AG09319 (cell line): Measurements from ENCODE around the gene METRN.

Source experiments
- DNase-seq: peaks from one replicate; pipeline ENCODE4 v3.0.0-alpha.2; 2010; ENCODE audit warnings: low read depth; ENCODE audit errors: extremely low read depth
- TF ChIP-seq, protein P1 (sequence below): IDR thresholded peaks from 2 replicates; pipeline ENCODE4 v1.5.1; 2011; ENCODE audit warnings: low read depth, mild to moderate bottlenecking, inconsistent platforms, low read length, moderate library complexity

The METRN gene

GRCh38 chr16:678858-679813 lies 35.8 kb upstream of the METRN start:
- no peak for DNase-seq
- TF ChIP-seq, protein P1, sequence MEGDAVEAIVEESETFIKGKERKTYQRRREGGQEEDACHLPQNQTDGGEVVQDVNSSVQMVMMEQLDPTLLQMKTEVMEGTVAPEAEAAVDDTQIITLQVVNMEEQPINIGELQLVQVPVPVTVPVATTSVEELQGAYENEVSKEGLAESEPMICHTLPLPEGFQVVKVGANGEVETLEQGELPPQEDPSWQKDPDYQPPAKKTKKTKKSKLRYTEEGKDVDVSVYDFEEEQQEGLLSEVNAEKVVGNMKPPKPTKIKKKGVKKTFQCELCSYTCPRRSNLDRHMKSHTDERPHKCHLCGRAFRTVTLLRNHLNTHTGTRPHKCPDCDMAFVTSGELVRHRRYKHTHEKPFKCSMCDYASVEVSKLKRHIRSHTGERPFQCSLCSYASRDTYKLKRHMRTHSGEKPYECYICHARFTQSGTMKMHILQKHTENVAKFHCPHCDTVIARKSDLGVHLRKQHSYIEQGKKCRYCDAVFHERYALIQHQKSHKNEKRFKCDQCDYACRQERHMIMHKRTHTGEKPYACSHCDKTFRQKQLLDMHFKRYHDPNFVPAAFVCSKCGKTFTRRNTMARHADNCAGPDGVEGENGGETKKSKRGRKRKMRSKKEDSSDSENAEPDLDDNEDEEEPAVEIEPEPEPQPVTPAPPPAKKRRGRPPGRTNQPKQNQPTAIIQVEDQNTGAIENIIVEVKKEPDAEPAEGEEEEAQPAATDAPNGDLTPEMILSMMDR, result no peak

DNA sequence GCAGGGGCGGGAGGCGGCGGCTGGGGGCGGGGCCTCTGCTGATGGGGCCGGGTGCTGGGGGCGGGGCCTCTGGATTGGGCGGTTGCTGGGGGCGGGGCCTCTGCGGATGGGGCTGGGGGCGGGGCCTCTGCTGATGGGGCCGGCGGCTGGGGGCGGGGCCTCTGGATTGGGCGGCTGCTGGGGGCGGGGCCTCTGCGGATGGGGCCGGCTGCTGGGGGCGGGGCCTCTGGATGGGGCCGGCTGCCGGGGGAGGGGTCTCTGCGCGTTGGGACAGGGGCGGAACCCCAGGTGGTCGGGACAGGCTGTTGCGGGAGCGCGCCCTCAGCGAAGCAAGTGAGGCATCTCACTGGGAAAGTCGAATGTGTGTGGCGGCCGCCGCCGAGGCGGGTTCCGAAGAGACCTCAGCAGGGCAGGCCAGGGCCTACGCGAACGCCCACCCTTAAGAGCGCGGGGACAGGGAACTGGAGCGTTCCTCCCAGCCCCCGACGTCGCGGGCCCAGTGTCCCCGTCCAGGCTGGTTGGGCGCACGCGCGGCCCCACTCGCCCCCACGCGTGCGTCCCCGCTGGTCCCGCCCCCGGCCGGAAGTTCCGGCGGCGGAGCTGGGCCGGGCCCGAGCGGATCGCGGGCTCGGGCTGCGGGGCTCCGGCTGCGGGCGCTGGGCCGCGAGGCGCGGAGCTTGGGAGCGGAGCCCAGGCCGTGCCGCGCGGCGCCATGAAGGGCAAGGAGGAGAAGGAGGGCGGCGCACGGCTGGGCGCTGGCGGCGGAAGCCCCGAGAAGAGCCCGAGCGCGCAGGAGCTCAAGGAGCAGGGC lies 34.9 kb upstream of the METRN start, which contains the start of gene STUB1:
STUB1 (plus strand) TSS at position 597 of the 811 bp plus-strand sequence; CDS start at position 713, 116 bp downstream.
- TF ChIP-seq, protein P1, result no peak
- DNase-seq, result peak; percentile 65

DNA sequence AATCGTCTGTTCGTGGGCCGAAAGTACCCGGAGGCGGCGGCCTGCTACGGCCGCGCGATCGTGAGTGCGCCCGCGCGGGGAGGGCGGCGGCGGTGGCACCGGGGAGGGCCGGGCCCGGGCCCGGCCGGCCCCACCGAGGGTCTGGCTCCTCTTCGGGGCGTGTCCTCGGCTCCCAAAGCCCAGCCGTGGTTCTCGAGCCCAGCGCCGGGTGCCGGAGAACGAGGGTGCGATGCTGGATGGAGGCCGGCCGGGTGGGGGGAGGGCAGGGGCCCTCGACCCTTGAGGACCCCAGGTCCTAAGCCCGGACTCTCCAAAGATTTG lies 34.3 kb upstream of the METRN start:
- DNase-seq, result no peak
- TF ChIP-seq, protein P1, result no peak

DNA sequence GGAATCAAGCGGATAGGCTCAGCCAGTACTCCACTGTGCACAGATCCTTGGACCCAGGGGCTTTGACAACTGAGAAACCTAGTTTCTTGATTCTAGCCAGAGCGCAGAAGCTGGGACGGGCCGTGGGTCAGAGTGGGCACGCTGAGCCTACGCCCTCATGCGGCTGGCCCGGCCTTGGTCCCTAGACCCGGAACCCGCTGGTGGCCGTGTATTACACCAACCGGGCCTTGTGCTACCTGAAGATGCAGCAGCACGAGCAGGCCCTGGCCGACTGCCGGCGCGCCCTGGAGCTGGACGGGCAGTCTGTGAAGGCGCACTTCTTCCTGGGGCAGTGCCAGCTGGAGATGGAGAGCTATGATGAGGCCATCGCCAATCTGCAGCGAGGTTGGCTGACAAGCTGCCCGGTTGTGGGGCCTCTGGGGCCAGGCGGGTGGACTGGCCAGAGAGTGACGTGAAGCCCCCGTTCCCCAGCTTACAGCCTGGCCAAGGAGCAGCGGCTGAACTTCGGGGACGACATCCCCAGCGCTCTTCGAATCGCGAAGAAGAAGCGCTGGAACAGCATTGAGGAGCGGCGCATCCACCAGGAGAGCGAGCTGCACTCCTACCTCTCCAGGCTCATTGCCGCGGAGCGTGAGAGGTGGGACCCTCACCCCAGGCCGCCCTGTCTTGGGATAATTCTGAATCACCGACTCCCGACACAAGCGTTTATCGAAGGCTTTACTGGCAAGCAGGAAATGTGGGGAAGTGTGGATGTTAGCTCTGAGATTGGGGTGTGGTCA lies 33.8 kb upstream of the METRN start:
- TF ChIP-seq, protein P1, result peak; percentile 19; the same call in 1 of the 2 replicates
- DNase-seq, result no peak

DNA sequence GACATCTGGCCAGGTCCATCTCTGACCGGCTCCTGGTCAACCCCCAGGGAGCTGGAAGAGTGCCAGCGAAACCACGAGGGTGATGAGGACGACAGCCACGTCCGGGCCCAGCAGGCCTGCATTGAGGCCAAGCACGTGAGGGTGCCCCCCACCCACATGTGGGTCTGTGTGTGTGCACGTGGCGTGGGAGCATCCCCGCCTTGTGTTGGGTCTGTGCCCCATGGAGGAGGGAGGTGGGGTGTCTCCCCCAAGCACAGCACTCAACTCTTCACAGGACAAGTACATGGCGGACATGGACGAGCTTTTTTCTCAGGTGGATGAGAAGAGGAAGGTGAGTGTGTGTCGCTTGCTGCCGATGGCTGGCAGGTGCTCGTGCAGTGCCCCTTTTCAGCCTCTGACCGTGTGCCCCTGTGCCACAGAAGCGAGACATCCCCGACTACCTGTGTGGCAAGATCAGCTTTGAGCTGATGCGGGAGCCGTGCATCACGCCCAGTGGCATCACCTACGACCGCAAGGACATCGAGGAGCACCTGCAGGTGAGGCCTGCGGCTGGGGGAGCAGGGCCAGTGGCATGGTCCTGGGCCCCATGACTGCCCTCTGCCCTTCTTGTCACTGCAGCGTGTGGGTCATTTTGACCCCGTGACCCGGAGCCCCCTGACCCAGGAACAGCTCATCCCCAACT lies 33.0 kb upstream of the METRN start:
- TF ChIP-seq, protein P1, result no peak
- no peak for DNase-seq

DNA sequence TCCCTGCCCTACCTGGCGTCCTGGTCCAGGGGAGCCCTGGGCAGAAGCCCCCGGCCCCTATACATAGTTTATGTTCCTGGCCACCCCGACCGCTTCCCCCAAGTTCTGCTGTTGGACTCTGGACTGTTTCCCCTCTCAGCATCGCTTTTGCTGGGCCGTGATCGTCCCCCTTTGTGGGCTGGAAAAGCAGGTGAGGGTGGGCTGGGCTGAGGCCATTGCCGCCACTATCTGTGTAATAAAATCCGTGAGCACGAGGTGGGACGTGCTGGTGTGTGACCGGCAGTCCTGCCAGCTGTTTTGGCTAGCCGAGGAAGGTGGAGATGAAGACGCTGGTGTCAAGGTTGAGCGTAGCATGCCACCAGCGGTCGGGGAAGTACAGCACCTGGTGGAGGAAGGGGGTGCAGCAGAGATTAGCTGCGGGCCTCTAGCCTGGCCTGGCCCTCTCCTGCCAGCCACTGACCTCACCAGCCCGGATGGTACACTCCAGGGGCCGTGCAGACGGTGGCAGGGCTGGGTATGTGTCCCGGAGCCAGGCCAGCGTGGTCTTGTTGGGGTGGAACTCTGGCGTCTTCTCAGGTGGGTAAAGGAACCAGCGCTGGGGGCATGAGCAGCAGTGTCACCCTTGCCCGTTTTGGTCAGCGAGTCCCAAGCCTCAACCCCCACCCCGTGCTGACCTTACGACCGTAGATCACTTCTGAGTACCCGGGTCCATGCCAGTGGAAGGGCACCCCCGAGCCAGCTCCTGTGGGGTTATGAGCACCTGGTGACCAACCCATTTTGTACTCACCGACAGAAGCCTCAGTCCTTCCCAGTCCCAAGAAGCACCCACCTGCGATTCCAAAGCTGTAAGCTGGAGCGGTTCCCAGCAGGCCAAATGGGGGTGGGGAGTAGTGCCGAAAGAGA lies 32.2 kb upstream of the METRN start:
- TF ChIP-seq, protein P1, result no peak

More for the DNA sequence above, 32.2 kb upstream of the METRN start:
- no peak for DNase-seq
